ENCODE results near the gene NKG7.

Gene NKG7

DNA sequence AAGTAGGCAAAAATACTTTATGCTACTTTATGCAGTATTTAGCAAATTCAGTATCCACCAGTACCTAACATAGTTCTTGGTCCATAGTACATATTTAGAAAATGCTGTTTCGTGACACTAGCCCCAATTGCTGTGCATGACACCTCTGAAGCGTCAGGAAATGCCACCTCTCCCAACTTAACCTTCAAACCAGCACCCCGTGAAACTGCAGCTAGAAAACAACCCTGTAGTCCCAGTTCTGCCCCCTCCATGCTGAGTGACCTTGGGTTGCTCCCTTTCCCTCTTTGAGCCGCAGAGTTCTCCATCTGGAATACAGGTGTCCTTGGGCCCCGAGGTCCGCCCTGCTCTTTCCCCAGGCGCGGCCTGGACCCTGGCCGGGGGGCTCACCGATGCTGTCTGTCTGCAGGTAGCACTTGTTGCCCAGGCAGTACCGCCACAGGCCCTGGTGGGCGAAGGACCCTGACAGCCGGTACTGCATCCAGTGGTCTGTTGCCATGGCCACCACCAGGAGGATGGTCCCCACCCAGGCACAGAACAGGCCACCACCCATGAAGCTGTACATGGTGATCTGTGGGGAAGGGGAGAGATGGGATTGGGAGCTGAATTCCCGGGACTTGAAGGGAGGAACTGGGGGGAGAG is 14.5 kb upstream of the NKG7 start:
- DNase-seq (ENCODE audit: low read depth), result no peak
- TF ChIP-seq, protein P1, sequence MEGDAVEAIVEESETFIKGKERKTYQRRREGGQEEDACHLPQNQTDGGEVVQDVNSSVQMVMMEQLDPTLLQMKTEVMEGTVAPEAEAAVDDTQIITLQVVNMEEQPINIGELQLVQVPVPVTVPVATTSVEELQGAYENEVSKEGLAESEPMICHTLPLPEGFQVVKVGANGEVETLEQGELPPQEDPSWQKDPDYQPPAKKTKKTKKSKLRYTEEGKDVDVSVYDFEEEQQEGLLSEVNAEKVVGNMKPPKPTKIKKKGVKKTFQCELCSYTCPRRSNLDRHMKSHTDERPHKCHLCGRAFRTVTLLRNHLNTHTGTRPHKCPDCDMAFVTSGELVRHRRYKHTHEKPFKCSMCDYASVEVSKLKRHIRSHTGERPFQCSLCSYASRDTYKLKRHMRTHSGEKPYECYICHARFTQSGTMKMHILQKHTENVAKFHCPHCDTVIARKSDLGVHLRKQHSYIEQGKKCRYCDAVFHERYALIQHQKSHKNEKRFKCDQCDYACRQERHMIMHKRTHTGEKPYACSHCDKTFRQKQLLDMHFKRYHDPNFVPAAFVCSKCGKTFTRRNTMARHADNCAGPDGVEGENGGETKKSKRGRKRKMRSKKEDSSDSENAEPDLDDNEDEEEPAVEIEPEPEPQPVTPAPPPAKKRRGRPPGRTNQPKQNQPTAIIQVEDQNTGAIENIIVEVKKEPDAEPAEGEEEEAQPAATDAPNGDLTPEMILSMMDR (conservative IDR thresholded peaks at IDR 0.05; ENCODE audit: low read depth, low read length), result no peak
- no peak overlapping the region for H3K4me3 ChIP-seq (ENCODE audit: low read length)

DNA sequence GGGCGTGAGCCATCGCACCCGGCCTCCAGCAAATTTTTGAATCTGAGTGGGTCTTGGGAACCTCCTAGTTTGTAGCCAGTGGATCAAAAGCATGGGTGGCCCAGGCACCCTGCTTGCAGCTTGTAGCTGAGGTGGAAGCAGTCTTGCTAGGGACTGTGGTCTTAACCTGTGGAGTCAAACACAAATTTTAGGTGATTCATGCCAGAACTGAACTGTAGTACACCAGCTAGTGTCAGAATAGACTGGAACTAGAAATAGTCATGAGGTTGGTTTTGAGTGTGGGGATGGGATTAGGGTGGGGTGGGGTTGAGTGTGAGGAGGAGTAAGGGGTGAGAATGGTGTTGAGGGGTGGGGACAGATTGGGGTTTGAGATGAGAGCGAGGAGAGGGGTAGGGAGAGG is 9.6 kb upstream of the NKG7 start:
- H3K4me3 ChIP-seq (ENCODE audit: low read length), result no peak overlapping the region
- TF ChIP-seq, protein P1 (conservative IDR thresholded peaks at IDR 0.05; ENCODE audit: low read depth, low read length), result no peak
- no peak for DNase-seq (ENCODE audit: low read depth)

DNA sequence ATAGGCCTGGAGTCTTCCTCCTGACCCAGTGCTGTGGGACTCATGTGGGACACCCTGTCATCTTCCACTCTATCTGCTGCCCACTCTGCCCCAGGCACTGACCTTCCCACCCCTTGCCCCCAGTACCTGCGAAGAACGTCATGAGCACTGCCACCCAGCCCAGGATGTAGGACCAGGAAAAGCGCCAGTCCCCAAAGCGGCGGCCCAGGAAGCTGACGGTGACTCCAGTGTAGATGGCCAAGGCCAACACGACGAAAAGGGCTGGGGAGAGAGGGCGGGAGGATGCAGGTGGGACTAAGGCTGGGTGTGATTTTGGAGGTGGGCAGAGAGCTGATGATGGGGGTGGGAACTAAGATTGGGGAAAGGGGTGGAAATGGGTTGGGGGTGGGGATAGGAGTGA is 7.9 kb upstream of the NKG7 start:
- no peak overlapping the region for H3K4me3 ChIP-seq (ENCODE audit: low read length)
- TF ChIP-seq, protein P1 (conservative IDR thresholded peaks at IDR 0.05; ENCODE audit: low read depth, low read length), result no peak
- no peak for DNase-seq (ENCODE audit: low read depth)

DNA sequence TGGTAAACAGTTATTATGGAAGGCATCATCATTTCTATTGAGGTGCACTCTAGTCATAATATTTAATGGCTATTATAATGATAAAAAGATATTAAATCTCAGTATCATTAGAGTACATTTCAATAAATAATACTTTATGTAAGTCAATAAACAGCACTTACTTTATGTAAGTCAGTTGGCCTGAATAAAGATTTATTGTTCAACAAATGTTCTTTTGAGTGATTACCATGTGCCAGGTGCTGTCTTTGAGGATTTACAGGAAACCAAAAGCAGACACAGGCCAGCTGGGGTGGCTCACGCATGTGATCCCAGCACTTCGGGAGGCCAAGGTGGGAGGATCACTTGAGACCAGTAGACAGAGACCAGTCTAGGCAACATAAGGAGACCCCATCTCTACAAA is 5.0 kb upstream of the NKG7 start:
- DNase-seq (ENCODE audit: low read depth), result no peak
- H3K4me3 ChIP-seq (ENCODE audit: low read length), result no peak overlapping the region
- TF ChIP-seq, protein P1 (conservative IDR thresholded peaks at IDR 0.05; ENCODE audit: low read depth, low read length), result no peak

DNA sequence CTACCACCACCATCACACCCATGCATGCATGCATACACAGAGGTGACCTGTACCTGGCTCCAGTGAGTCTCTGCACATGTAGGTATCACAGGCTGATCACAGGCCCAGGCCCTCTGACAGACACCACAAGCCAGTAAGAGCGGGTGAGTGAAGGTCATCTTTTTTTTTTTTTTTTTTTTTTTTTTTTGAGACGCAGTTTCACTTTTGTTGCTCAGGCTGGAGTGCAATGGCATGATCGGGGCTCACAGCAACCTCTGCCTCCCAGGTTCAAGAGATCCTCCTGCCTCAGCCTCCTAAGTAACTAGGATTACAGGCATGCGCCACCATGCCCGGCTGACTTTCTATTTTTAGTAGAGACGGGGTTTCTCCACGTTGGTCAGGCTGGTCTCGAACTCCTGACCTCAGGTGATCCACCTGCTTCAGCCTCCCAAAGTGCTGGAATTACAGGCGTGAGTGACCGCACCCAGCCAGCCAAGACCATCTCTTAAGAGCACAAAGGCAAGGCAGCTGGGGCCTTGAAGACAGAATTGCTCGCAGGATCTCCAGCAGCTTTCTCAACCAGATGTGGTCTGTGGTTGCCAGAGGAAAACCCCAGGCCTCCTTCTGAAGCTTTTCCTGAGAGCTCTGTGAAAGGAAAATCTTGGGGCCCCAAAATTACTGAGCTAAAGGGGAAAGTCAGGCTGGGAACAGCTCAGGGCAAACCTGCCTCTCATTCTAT is 3.2 kb upstream of the NKG7 start:
- no peak for DNase-seq (ENCODE audit: low read depth)
- TF ChIP-seq, protein P1 (conservative IDR thresholded peaks at IDR 0.05; ENCODE audit: low read depth, low read length), result no peak
- H3K4me3 ChIP-seq (ENCODE audit: low read length), result no peak overlapping the region

DNA sequence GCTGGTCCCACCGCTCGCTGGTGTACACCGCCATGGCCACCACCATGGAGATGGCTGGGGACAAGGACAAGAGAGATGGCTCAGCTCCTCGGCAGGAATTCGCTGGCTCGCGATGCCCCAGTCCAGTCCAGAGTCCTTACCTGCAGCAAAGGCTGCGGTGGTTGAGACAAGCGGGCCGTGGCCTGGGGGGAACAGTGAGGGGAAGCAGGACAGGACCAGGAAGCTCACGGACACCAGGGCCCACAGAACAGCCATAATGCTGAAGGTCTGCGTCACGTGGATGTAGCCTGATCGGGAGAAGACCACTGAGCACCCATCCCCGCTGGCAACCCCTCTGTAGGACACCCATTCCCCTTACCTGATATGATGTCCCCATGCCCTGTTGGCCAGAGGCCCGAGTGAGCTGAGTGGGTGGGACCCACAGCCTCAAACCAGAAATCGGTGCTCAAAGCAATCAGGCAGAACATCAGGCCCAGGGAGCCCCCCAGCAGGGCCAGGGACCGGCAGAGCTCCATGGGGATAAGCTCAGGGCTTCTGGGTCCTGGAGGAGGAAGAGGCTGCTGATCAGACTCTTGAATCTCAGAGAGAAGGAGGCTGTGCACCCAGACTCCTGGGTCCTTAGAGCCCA is 319 bp downstream of the NKG7 start:
- H3K4me3 ChIP-seq (ENCODE audit: low read length), result no peak overlapping the region
- DNase-seq (ENCODE audit: low read depth), result no peak
- TF ChIP-seq, protein P1 (conservative IDR thresholded peaks at IDR 0.05; ENCODE audit: low read depth, low read length), result no peak

All from retinal pigment epithelial cell (primary cell).